Esophagus muscularis mucosa (tissue), 4 donors: Measurements from ENCODE around the gene ARL15.
A peak's percentile ranks its signal among the peaks of the same experiment; 100 is the strongest.

ENCODE experiments used
- EP300 ChIP-seq: sonication (generic); formaldehyde crosslinking; IDR thresholded peaks from one replicate; pipeline ENCODE4 v1.6.1; 2017; ENCODE audit warnings: antibody characterized with exemption
- POLR2A ChIP-seq: fragments of 450-650 bp; IDR thresholded peaks from one replicate; pipeline ENCODE4 v1.6.1; 2017; ENCODE audit warnings: antibody characterized with exemption, moderate library complexity, mild to moderate bottlenecking, low read depth
- POLR2AphosphoS5 ChIP-seq, 2 donors: sonication (generic); formaldehyde crosslinking; IDR thresholded peaks; one replicate each; pipeline ENCODE4 v1.6.1; 2017; ENCODE audit warnings: antibody characterized with exemption in 2 of 2
- TF ChIP-seq, protein P1 (sequence below), 3 experiments: fragments of 200-600 bp in 2 of 3; fragments of 450-650 bp in 1 of 3; sonication (generic) in 2 of 3; IDR thresholded peaks; one replicate each; pipeline ENCODE4 v1.5.1; 2017 to 2019; ENCODE audit warnings: antibody characterized with exemption in 3 of 3, mild to moderate bottlenecking in 2 of 3, moderate library complexity in 1 of 3

- TF ChIP-seq, protein P1, sequence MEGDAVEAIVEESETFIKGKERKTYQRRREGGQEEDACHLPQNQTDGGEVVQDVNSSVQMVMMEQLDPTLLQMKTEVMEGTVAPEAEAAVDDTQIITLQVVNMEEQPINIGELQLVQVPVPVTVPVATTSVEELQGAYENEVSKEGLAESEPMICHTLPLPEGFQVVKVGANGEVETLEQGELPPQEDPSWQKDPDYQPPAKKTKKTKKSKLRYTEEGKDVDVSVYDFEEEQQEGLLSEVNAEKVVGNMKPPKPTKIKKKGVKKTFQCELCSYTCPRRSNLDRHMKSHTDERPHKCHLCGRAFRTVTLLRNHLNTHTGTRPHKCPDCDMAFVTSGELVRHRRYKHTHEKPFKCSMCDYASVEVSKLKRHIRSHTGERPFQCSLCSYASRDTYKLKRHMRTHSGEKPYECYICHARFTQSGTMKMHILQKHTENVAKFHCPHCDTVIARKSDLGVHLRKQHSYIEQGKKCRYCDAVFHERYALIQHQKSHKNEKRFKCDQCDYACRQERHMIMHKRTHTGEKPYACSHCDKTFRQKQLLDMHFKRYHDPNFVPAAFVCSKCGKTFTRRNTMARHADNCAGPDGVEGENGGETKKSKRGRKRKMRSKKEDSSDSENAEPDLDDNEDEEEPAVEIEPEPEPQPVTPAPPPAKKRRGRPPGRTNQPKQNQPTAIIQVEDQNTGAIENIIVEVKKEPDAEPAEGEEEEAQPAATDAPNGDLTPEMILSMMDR (IDR thresholded peaks at IDR 0.05) = peak; percentile 51 to 65 (median 52)
- no peak for TF ChIP-seq EP300
- no peak for TF ChIP-seq POLR2A
- no peak for TF ChIP-seq POLR2AphosphoS5 (IDR thresholded peaks at IDR 0.05)
Observed at GRCh38 chr5:54243483-54244080, 66.8 kb downstream of the ARL15 start.
